IMR-90 (cell line): ENCODE data around the gene ATP1A1.
A peak's percentile ranks its signal among the peaks of the same experiment; 100 is the strongest.

Source experiments
- CEBPB ChIP-seq: IDR thresholded peaks from 2 replicates; pipeline ENCODE4 v1.6.1; 2012; ENCODE audit warnings: low read depth, low read length, improper control_type of control experiment
- CHD1 ChIP-seq: IDR thresholded peaks from 2 replicates; pipeline ENCODE4 v1.6.1; 2012; ENCODE audit warnings: low read depth, low read length, improper control_type of control experiment
- CTCF ChIP-seq: conservative IDR thresholded peaks from 2 replicates; pipeline ENCODE4 v1.5.1; 2012; ENCODE audit warnings: mild to moderate bottlenecking, low read depth, low read length, improper control_type of control experiment
- MAFK ChIP-seq: IDR thresholded peaks from 2 replicates; pipeline ENCODE4 v1.6.1; 2012; ENCODE audit warnings: low read depth, low read length, improper control_type of control experiment
- MAZ ChIP-seq: IDR thresholded peaks from 2 replicates; pipeline ENCODE4 v1.6.1; 2012; ENCODE audit warnings: low read depth, mild to moderate bottlenecking, low read length, improper control_type of control experiment, moderate library complexity, borderline replicate concordance
- NFE2L2 ChIP-seq: fragments of 150-350 bp; IDR thresholded peaks from 2 replicates; pipeline ENCODE4 v1.6.1; 2016; ENCODE audit warnings: low read depth, mild to moderate bottlenecking, low read length
- POLR2A ChIP-seq: IDR thresholded peaks from 2 replicates; pipeline ENCODE4 v1.6.1; 2012; ENCODE audit warnings: mild to moderate bottlenecking, low read depth, low read length
- RAD21 ChIP-seq: IDR thresholded peaks from 2 replicates; pipeline ENCODE4 v1.6.1; 2012; ENCODE audit warnings: low read length, improper control_type of control experiment

DNA sequence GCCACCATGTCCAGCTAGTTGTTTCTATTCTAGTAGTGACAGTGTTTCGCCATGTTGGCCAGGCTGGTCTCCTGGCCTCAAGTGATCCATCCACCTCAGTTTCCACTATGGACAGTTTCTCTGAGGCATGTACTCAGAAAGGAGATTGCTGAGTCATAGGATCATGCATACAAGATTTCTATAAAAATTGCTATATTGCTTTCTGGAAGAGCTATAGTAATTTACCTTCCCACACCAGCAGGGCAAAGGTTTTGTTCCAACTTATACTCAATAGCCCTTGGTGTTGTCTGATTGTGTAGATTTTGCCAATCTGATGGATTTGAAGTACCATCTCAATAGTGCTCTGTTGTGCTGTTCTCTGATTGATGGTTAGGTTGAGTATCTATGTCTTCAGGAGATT is 15.6 kb upstream of the ATP1A1 start:
- TF ChIP-seq CTCF (no peak), NFE2L2 (peak; percentile 70), MAZ (no peak), CEBPB (no peak), CHD1 (no peak), MAFK (0 out of 2 replicates have a peak, but pooled peaks have one; percentile 7), RAD21 (no peak), POLR2A (no peak)
